Prostate gland (tissue), 2 donors: Measurements from ENCODE around the gene CPED1. TPM values are rescaled to one million over a fixed set of nuclear protein-coding genes. Genes with fewer than 3 reads are reported as not detected.

Source experiments
- DNase-seq: peaks from one replicate; pipeline ENCODE4 v3.0.0-alpha.2; 2019; ENCODE audit warnings: low spot score
- H3K27ac ChIP-seq, 2 donors: fragments of 200-600 bp; sonication (generic); 2 replicates each; pipeline ENCODE4 v1.5.1; 2017 to 2019
- H3K27me3 ChIP-seq: fragments of 200-600 bp; sonication (generic); replicated peaks from 2 replicates; pipeline ENCODE4 v1.5.1; 2019; ENCODE audit not compliant: insufficient read depth
- H3K36me3 ChIP-seq, 2 donors: fragments of 200-600 bp; sonication (generic); 1 replicate in 1 of 2; 2 replicates in 1 of 2; pipeline versions ENCODE4 v1.5.1 to v1.8.1; 2017 to 2019
- H3K4me1 ChIP-seq: fragments of 200-600 bp; sonication (generic); replicated peaks from 2 replicates; pipeline ENCODE4 v1.5.1; 2019
- H3K4me3 ChIP-seq, 2 donors: fragments of 200-600 bp; sonication (generic); 2 replicates each; pipeline ENCODE4 v1.5.1; 2017 to 2019
- H3K9me3 ChIP-seq: fragments of 200-600 bp; sonication (generic); 2 replicates; pipeline ENCODE4 v1.5.1; 2017
- CTCF ChIP-seq, 4 experiments: fragments of 200-600 bp in 2 of 4; fragments of 450-650 bp in 2 of 4; sonication (generic) in 2 of 4; IDR thresholded peaks; 1 replicate in 3 of 4; 2 replicates in 1 of 4; pipeline ENCODE4 v1.5.1; 2016 to 2019; ENCODE audit warnings: antibody characterized with exemption in 4 of 4, mild to moderate bottlenecking in 2 of 4, moderate library complexity in 2 of 4
- POLR2A ChIP-seq: fragments of 450-650 bp; IDR thresholded peaks from one replicate; pipeline ENCODE4 v1.6.1; 2016; ENCODE audit warnings: antibody characterized with exemption, mild to moderate bottlenecking
- POLR2AphosphoS5 ChIP-seq: sonication (generic); formaldehyde crosslinking; IDR thresholded peaks from one replicate; pipeline ENCODE4 v1.6.1; 2017; ENCODE audit warnings: antibody characterized with exemption
- WGBS: methylation state at CpG from one replicate; pipeline ENCODE4 v1.1.5; 2018; 5-methylcytosine and 5-hydroxymethylcytosine counted together
- intact Hi-C: fragments of 100-400 bp; cut with DNase I; formaldehyde crosslinking; loops from one replicate; pipeline ENCODE4 v1.14.2; 2022
- total RNA-seq, 2 donors: library from RNA; depleted of rRNA; stranded (reverse); fragments of >200 nt; gene quantifications; one replicate each; pipeline ENCODE4 v1.1.0, GENCODE V29; 2016

Gene CPED1
- total RNA-seq, 2 donors from 2014 or later, result 10.7 to 23.3 TPM

- TF ChIP-seq POLR2AphosphoS5, result no peak
- TF ChIP-seq POLR2A, result no peak
- TF ChIP-seq CTCF (IDR thresholded peaks at IDR 0.05), result no peak
- Histone ChIP-seq H3K27me3 (no peaks in the 10 kb centered on the region), H3K27ac (no peak overlapping the region), H3K4me1 (no peaks in the 10 kb centered on the region), H3K4me3 (no peak overlapping the region), H3K9me3 (no peaks in the 10 kb centered on the region), H3K36me3 (no peaks in the 10 kb centered on the region)
- WGBS, result 86% methylated on average over 2 of the region's 2 CpGs
- no peak for DNase-seq
- intact Hi-C loops, result no loop called here
Observed at GRCh38 chr7:120985839-120986238, 2.7 kb upstream of the CPED1 start.

- Histone ChIP-seq H3K4me1 (no peaks in the 10 kb centered on the region), H3K27me3 (no peaks in the 10 kb centered on the region), H3K9me3 (no peaks in the 10 kb centered on the region), H3K36me3 (no peaks in the 10 kb centered on the region), H3K27ac (no peak overlapping the region), H3K4me3 (no peak overlapping the region)
- DNase-seq, result no peak
- no peak for TF ChIP-seq POLR2A
- no peak for TF ChIP-seq POLR2AphosphoS5
- TF ChIP-seq CTCF (IDR thresholded peaks at IDR 0.05), result no peak
- intact Hi-C loops, result loop anchor here (1.0 kb wide), 1 partner anchor 95 kb away; no protein-coding TSS in a partner anchor
- WGBS, result 81% methylated on average over 2 of the region's 2 CpGs
Observed at GRCh38 chr7:120986650-120987049, 1.9 kb upstream of the CPED1 start.

- 1% methylated on average over 3 of the region's 3 CpGs for WGBS
- no peak overlapping the region for H3K27ac ChIP-seq
- intact Hi-C loops, result loop anchor here (1.0 kb wide), 1 partner anchor 94 kb away; no protein-coding TSS in a partner anchor
- no peak for DNase-seq
- no peaks in the 10 kb centered on the region for H3K36me3 ChIP-seq
- H3K4me3 ChIP-seq, result no peak overlapping the region
- H3K4me1 ChIP-seq, result no peaks in the 10 kb centered on the region
- TF ChIP-seq POLR2AphosphoS5 (no peak), POLR2A (no peak), CTCF (IDR thresholded peaks at IDR 0.05) (no peak)
- H3K27me3 ChIP-seq, result no peaks in the 10 kb centered on the region
- H3K9me3 ChIP-seq, result no peaks in the 10 kb centered on the region
Observed at GRCh38 chr7:120987280-120987679, 1.2 kb upstream of the CPED1 start.

- Histone ChIP-seq H3K36me3 (no peaks in the 10 kb centered on the region), H3K4me1 (no peaks in the 10 kb centered on the region), H3K27ac (peak overlapping the region; percentile 74 to 80), H3K9me3 (no peaks in the 10 kb centered on the region), H3K27me3 (no peaks in the 10 kb centered on the region), H3K4me3 (peak overlapping the region; percentile 20 to 25)
- WGBS, result 6% methylated on average over 12 of the region's 12 CpGs
- TF ChIP-seq POLR2A, result no peak
- peak; percentile 36 for TF ChIP-seq POLR2AphosphoS5
- TF ChIP-seq CTCF (IDR thresholded peaks at IDR 0.05), result peak; percentile 78 to 89 (median 85)
- DNase-seq, result peak; percentile 85
- intact Hi-C loops, result loop anchor here (1.0 kb wide), 1 partner anchor 93 kb away; no protein-coding TSS in a partner anchor
Observed at GRCh38 chr7:120987683-120988590, 574 bp upstream of the CPED1 start.
